HepG2 (cell line): ENCODE data around the gene FOSL2. TPM values are rescaled to one million over a fixed set of nuclear protein-coding genes. Genes with fewer than 3 reads are reported as not detected.

Source experiments
- ARID4A ChIP-seq: sonication (generic); formaldehyde crosslinking; IDR thresholded peaks from 2 replicates; pipeline ENCODE4 v1.5.0; 2020; ENCODE audit warnings: mild to moderate bottlenecking, missing genetic modification reagents, borderline replicate concordance
- BCL3 ChIP-seq: sonication (generic); formaldehyde crosslinking; IDR thresholded peaks from 2 replicates; pipeline ENCODE4 v1.5.1; 2020; ENCODE audit warnings: mild to moderate bottlenecking, missing genetic modification reagents, moderate library complexity
- HDAC1 ChIP-seq: sonication (generic); formaldehyde crosslinking; IDR thresholded peaks from 2 replicates; pipeline ENCODE4 v1.5.1; 2020; ENCODE audit warnings: mild to moderate bottlenecking, missing genetic modification reagents
- HOXD1 ChIP-seq: sonication (generic); formaldehyde crosslinking; IDR thresholded peaks from 2 replicates; pipeline ENCODE4 v1.5.0; 2020; ENCODE audit warnings: missing genetic modification reagents
- IRX3 ChIP-seq: sonication (generic); formaldehyde crosslinking; IDR thresholded peaks from 2 replicates; pipeline ENCODE4 v1.8.1; 2023; ENCODE audit warnings: mild to moderate bottlenecking, low read depth, missing genetic modification reagents, borderline replicate concordance
- JUNB ChIP-seq: sonication (generic); formaldehyde crosslinking; IDR thresholded peaks from 2 replicates; pipeline ENCODE4 v1.8.0; 2022; ENCODE audit warnings: missing genetic modification reagents, mild to moderate bottlenecking, borderline replicate concordance
- MED13 ChIP-seq: sonication (generic); formaldehyde crosslinking; IDR thresholded peaks from 2 replicates; pipeline ENCODE4 v1.5.0; 2020; ENCODE audit warnings: missing genetic modification reagents
- MIER3 ChIP-seq: IDR thresholded peaks from 2 replicates; pipeline ENCODE4 v1.6.1; 2016; ENCODE audit warnings: missing compliant biosample characterization, borderline replicate concordance
- NFE2 ChIP-seq: sonication (generic); formaldehyde crosslinking; IDR thresholded peaks from 2 replicates; pipeline ENCODE4 v1.4.0; 2020; ENCODE audit warnings: missing genetic modification reagents
- NFE2L2 ChIP-seq: fragments of 150-350 bp; IDR thresholded peaks from 2 replicates; pipeline ENCODE4 v1.6.1; 2014; ENCODE audit warnings: low read length
- RAD51 ChIP-seq: fragments of 450-650 bp; IDR thresholded peaks from 2 replicates; pipeline ENCODE4 v1.6.1; 2016; ENCODE audit warnings: borderline replicate concordance
- SATB2 ChIP-seq: sonication (generic); formaldehyde crosslinking; IDR thresholded peaks from 2 replicates; pipeline ENCODE4 v1.5.0; 2020; ENCODE audit warnings: missing genetic modification reagents
- SIX4 ChIP-seq: sonication (generic); formaldehyde crosslinking; IDR thresholded peaks from 2 replicates; pipeline ENCODE4 v1.4.0; 2020; ENCODE audit warnings: missing genetic modification reagents
- TCF7 ChIP-seq: sonication (generic); IDR thresholded peaks from 2 replicates; pipeline ENCODE4 v1.6.1; 2016; ENCODE audit warnings: antibody characterized with exemption, low read depth
- TFDP1 ChIP-seq: IDR thresholded peaks from 2 replicates; pipeline ENCODE4 v1.6.1; 2016; ENCODE audit warnings: missing compliant biosample characterization, missing genetic modification reagents, borderline replicate concordance
- TP53 ChIP-seq: sonication (generic); formaldehyde crosslinking; conservative IDR thresholded peaks from 2 replicates; pipeline ENCODE4 v1.4.0; 2020; ENCODE audit warnings: missing genetic modification reagents
- YY1 ChIP-seq: IDR thresholded peaks from 2 replicates; pipeline ENCODE4 v1.6.1; 2011; ENCODE audit warnings: low read length, low read depth, moderate library complexity, mild to moderate bottlenecking; ENCODE audit not compliant: insufficient read depth, insufficient replicate concordance
- ZKSCAN8 ChIP-seq: IDR thresholded peaks from 2 replicates; pipeline ENCODE4 v1.6.1; 2016; ENCODE audit warnings: borderline replicate concordance, missing genetic modification reagents, missing compliant biosample characterization
- ZNF253 ChIP-seq: sonication (generic); formaldehyde crosslinking; IDR thresholded peaks from 2 replicates; pipeline ENCODE4 v1.8.0; 2022; ENCODE audit warnings: mild to moderate bottlenecking, missing genetic modification reagents, borderline replicate concordance
- ZNF292 ChIP-seq: sonication (generic); formaldehyde crosslinking; IDR thresholded peaks from 2 replicates; pipeline ENCODE4 v1.8.1; 2022; ENCODE audit warnings: mild to moderate bottlenecking, low read depth, missing genetic modification reagents, borderline replicate concordance
- ZNF326 ChIP-seq: sonication (generic); formaldehyde crosslinking; IDR thresholded peaks from 2 replicates; pipeline ENCODE4 v1.4.0; 2020; ENCODE audit warnings: missing genetic modification reagents, borderline replicate concordance
- ZNF430 ChIP-seq: sonication (generic); formaldehyde crosslinking; IDR thresholded peaks from 2 replicates; pipeline ENCODE4 v1.9.0; 2021; ENCODE audit warnings: mild to moderate bottlenecking, missing genetic modification reagents
- ZNF564 ChIP-seq: sonication (generic); formaldehyde crosslinking; IDR thresholded peaks from 2 replicates; pipeline ENCODE4 v1.8.1; 2023; ENCODE audit warnings: mild to moderate bottlenecking, missing genetic modification reagents
- ZNF660 ChIP-seq: sonication (generic); formaldehyde crosslinking; IDR thresholded peaks from 2 replicates; pipeline ENCODE4 v1.5.1; 2020; ENCODE audit warnings: mild to moderate bottlenecking, low read depth, missing genetic modification reagents, borderline replicate concordance
- ZNF841 ChIP-seq: sonication (generic); formaldehyde crosslinking; IDR thresholded peaks from 2 replicates; pipeline ENCODE4 v1.8.1; 2023; ENCODE audit warnings: missing genetic modification reagents, borderline replicate concordance
- polyA plus RNA-seq, 8 experiments: library from polyadenylated mRNA; depleted of rRNA in 3 of 8; stranded (reverse) in 7 of 8; unstranded in 1 of 8; fragments of >200 nt; fragmentation: Illumina TruSeq in 4 of 8; extraction: Trizol in 4 of 8; gene quantifications; 2 replicates each; pipeline versions ENCODE4 v1.2.1 to v1.2.3, GENCODE V29; 2011 to 2016; ENCODE audit warnings: low read depth in 4 of 8, missing spikeins in 1 of 8, mixed read lengths in 1 of 8; ENCODE audit not compliant: insufficient read depth in 1 of 8
- total RNA-seq, 5 experiments: library from RNA; depleted of rRNA; stranded (reverse); fragments of >200 nt; fragmentation: Illumina TruSeq; extraction: Trizol; gene quantifications; 2 replicates each; pipeline ENCODE4 v1.2.3, GENCODE V29; 2016; ENCODE audit warnings: low read depth in 1 of 5
- TF ChIP-seq, protein P1 (sequence below): IDR thresholded peaks from 2 replicates; pipeline ENCODE4 v1.6.1; 2016

The FOSL2 gene
- total and polyA plus RNA-seq, 2 of the 13 experiments (the other 11 are each of a cell fraction or from before 2014, with no cell fraction given) = 3.4 to 18.1 TPM

- TF ChIP-seq ARID4A (CRISPR knock-in tag) (peak; percentile 19; the same call in 1 of the 2 replicates), ZNF253 (CRISPR knock-in tag) (no peak), NFE2L2 (no peak), HOXD1 (CRISPR knock-in tag) (no peak), ZNF292 (CRISPR knock-in tag) (no peak), MIER3 (no peak), IRX3 (CRISPR knock-in tag) (no peak), RAD51 (no peak), ZKSCAN8 (CRISPR knock-in tag) (no peak), SATB2 (CRISPR knock-in tag) (no peak), ZNF564 (CRISPR knock-in tag) (no peak), ZNF841 (no peak), SIX4 (CRISPR knock-in tag) (no peak), ZNF430 (no peak), MED13 (CRISPR knock-in tag) (no peak), ZNF660 (CRISPR knock-in tag) (no peak), JUNB (no peak), BCL3 (CRISPR knock-in tag) (no peak), TCF7 (no peak), TFDP1 (CRISPR knock-in tag) (no peak), TP53 (CRISPR knock-in tag) (no peak), YY1 (no peak), HDAC1 (CRISPR knock-in tag) (no peak), NFE2 (CRISPR knock-in tag) (no peak), ZNF326 (CRISPR knock-in tag) (no peak)
- TF ChIP-seq, protein P1, sequence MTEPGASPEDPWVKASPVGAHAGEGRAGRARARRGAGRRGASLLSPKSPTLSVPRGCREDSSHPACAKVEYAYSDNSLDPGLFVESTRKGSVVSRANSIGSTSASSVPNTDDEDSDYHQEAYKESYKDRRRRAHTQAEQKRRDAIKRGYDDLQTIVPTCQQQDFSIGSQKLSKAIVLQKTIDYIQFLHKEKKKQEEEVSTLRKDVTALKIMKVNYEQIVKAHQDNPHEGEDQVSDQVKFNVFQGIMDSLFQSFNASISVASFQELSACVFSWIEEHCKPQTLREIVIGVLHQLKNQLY (CRISPR knock-in tag) = no peak
Measured at GRCh38 chr2:28452534-28453081, 60.0 kb downstream of the FOSL2 start (continued).
